K562 (cell line): ENCODE data around the gene BACH1. TPM values are rescaled to one million over a fixed set of nuclear protein-coding genes. Genes with fewer than 3 reads are reported as not detected.

Source experiments
- ARID2 ChIP-seq: fragments of 450-650 bp; IDR thresholded peaks from 2 replicates; pipeline ENCODE4 v1.6.1; 2017; ENCODE audit warnings: antibody characterized with exemption, mild to moderate bottlenecking
- BCOR ChIP-seq: fragments of 450-650 bp; IDR thresholded peaks from 2 replicates; pipeline ENCODE4 v1.6.1; 2016
- CTBP1 ChIP-seq: fragments of 450-650 bp; IDR thresholded peaks from 2 replicates; pipeline ENCODE4 v1.6.1; 2016; ENCODE audit warnings: borderline replicate concordance
- DMBX1 ChIP-seq: fragments of 250-450 bp; sonication (Bioruptor Pico); IDR thresholded peaks from 2 replicates; pipeline ENCODE4 v1.8.0; 2022; ENCODE audit warnings: inconsistent platforms, mild to moderate bottlenecking, moderate library complexity, borderline replicate concordance
- HMG20A ChIP-seq: fragments of 450-650 bp; formaldehyde crosslinking; conservative IDR thresholded peaks from 2 replicates; pipeline ENCODE4 v1.4.0; 2020; ENCODE audit warnings: mild to moderate bottlenecking, mixed read lengths
- HMGXB4 ChIP-seq: sonication (generic); formaldehyde crosslinking; IDR thresholded peaks from 2 replicates; pipeline ENCODE4 v1.8.1; 2023; ENCODE audit warnings: mild to moderate bottlenecking, missing genetic modification reagents
- HOMEZ ChIP-seq: fragments of 250-450 bp; sonication (Bioruptor Pico); IDR thresholded peaks from 2 replicates; pipeline ENCODE4 v1.4.0; 2020; ENCODE audit warnings: mild to moderate bottlenecking, moderate library complexity
- KDM4B ChIP-seq, 2 experiments: fragments of 450-650 bp in 1 of 2; sonication (generic) in 1 of 2; IDR thresholded peaks; 2 replicates each; pipeline ENCODE4 v1.6.1; 2016 to 2017; ENCODE audit warnings: borderline replicate concordance in 2 of 2, antibody characterized with exemption in 1 of 2, low read depth in 1 of 2, mild to moderate bottlenecking in 1 of 2
- NR2C2 ChIP-seq, 2 experiments: fragments of 200-800 bp in 1 of 2; sonication (Bioruptor generic) in 1 of 2; sonication (generic) in 1 of 2; formaldehyde crosslinking in 1 of 2; IDR thresholded peaks; 2 replicates each; pipeline versions ENCODE4 v1.6.1 to v1.8.0; 2016 to 2022; ENCODE audit warnings: mild to moderate bottlenecking in 1 of 2, missing compliant biosample characterization in 1 of 2, missing genetic modification characterization in 1 of 2, missing genetic modification reagents in 1 of 2
- PBX2 ChIP-seq, 2 experiments: IDR thresholded peaks in 1 of 2; conservative IDR thresholded peaks in 1 of 2; 2 replicates each; pipeline ENCODE4 v1.6.1; 2016; ENCODE audit warnings: low read depth in 2 of 2, mild to moderate bottlenecking in 1 of 2, missing compliant biosample characterization in 1 of 2, missing genetic modification characterization in 1 of 2, moderate library complexity in 1 of 2
- PHF21A ChIP-seq: fragments of 450-650 bp; IDR thresholded peaks from 2 replicates; pipeline ENCODE4 v1.6.1; 2017; ENCODE audit warnings: low read depth, borderline replicate concordance
- THRAP3 ChIP-seq: fragments of 450-650 bp; IDR thresholded peaks from 2 replicates; pipeline ENCODE4 v1.6.1; 2016; ENCODE audit warnings: mild to moderate bottlenecking, inconsistent platforms, borderline replicate concordance
- YBX1 ChIP-seq: fragments of 450-650 bp; IDR thresholded peaks from 2 replicates; pipeline ENCODE4 v1.7.1; 2016; ENCODE audit warnings: mild to moderate bottlenecking
- ZNF316 ChIP-seq: fragments of 450-650 bp; IDR thresholded peaks from 2 replicates; pipeline ENCODE4 v1.6.1; 2016
- ZNF583 ChIP-seq: fragments of 250-450 bp; sonication (Bioruptor Pico); IDR thresholded peaks from 2 replicates; pipeline ENCODE4 v1.4.0; 2020
- ZNF586 ChIP-seq: fragments of 450-650 bp; formaldehyde crosslinking; conservative IDR thresholded peaks from 2 replicates; pipeline ENCODE4 v1.4.0; 2020; ENCODE audit warnings: mild to moderate bottlenecking, moderate library complexity
- ZNF589 ChIP-seq: fragments of 200-800 bp; sonication (Bioruptor generic); IDR thresholded peaks from 2 replicates; pipeline ENCODE4 v1.6.1; 2016; ENCODE audit warnings: low read depth, missing genetic modification characterization, missing compliant biosample characterization
- ZNF644 ChIP-seq: fragments of 200-800 bp; sonication (Bioruptor generic); IDR thresholded peaks from 2 replicates; pipeline ENCODE4 v1.6.1; 2016; ENCODE audit warnings: low read depth, missing genetic modification characterization, missing compliant biosample characterization
- polyA plus RNA-seq, 8 experiments: library from polyadenylated mRNA; depleted of rRNA in 4 of 8; stranded (reverse) in 5 of 8; unstranded in 3 of 8; fragments of >200 nt; fragmentation: Nextera tagmentation in 2 of 8; fragmentation: Illumina TruSeq in 1 of 8; extraction: Ambion mirVana in 2 of 8; extraction: Trizol in 1 of 8; gene quantifications; 2 replicates each; pipeline versions ENCODE4 v1.2.1 to v1.2.3, GENCODE V29; 2011 to 2014; ENCODE audit warnings: inconsistent platforms in 1 of 8, missing spikeins in 1 of 8
- total RNA-seq, 7 experiments: library from RNA; depleted of rRNA in 6 of 7; stranded (reverse); fragments of >200 nt in 6 of 7; fragmentation: Illumina TruSeq in 2 of 7; extraction: Trizol in 2 of 7; gene quantifications; 2 replicates each; pipeline versions ENCODE4 v1.2.1 to v1.2.3, GENCODE V29; 2011 to 2021; ENCODE audit warnings: low replicate concordance in 1 of 7

Gene BACH1
- total and polyA plus RNA-seq, 9 of the 15 experiments (the other 6 are each of a cell fraction or from before 2014, with no cell fraction given) = 10.6 to 58.5 (median 28.6) TPM

- TF ChIP-seq NR2C2 (CRISPR knock-in tag; IDR thresholded peaks at IDR 0.05) = no peak
- peak; percentile 71 for TF ChIP-seq NR2C2 (tag; IDR thresholded peaks at IDR 0.05)
- peak; percentile 62; the same call in 1 of the 2 replicates for TF ChIP-seq CTBP1
- TF ChIP-seq KDM4B (IDR thresholded peaks at IDR 0.05; ENCODE audit: borderline replicate concordance in 2 of 2, low read depth in 1 of 2) = no peak
- no peak for TF ChIP-seq ZNF586 (CRISPR knock-in tag)
- 0 out of 2 replicates have a peak, but pooled peaks have one; percentile 10 for TF ChIP-seq PHF21A
- no peak for TF ChIP-seq HMG20A (CRISPR knock-in tag)
- no peak for TF ChIP-seq HOMEZ (CRISPR knock-in tag)
- no peak; the same call in 1 of the 2 replicates for TF ChIP-seq ZNF589
- no peak for TF ChIP-seq ZNF644 (tag)
- TF ChIP-seq DMBX1 (CRISPR knock-in tag) = no peak
- no peak for TF ChIP-seq ZNF583 (CRISPR knock-in tag)
- TF ChIP-seq YBX1 = no peak
- no peak for TF ChIP-seq BCOR
- no peak for TF ChIP-seq ARID2
- no peak for TF ChIP-seq PBX2 (CRISPR knock-in tag; IDR thresholded peaks at IDR 0.05; ENCODE audit: low read depth)
- no peak for TF ChIP-seq PBX2 (tag; conservative IDR thresholded peaks at IDR 0.05; ENCODE audit: low read depth)
- no peak for TF ChIP-seq HMGXB4 (CRISPR knock-in tag)
- no peak for TF ChIP-seq THRAP3
- peak; percentile 99 for TF ChIP-seq ZNF316
Observed at GRCh38 chr21:29299916-29300806, 1.4 kb downstream of the BACH1 start (continued).
